Effector memory CD4-positive, alpha-beta T cell (primary cell): Measurements from ENCODE around the gene KCNK16.

Experiments used
- DNase-seq, 3 donors: peaks; one replicate each; pipeline ENCODE4 v3.0.0-alpha.2; 2020
- H3K27ac ChIP-seq: 2 replicates; pipeline ENCODE4 v1.7.0; 2013; ENCODE audit warnings: mild to moderate bottlenecking, low read length, moderate library complexity; ENCODE audit not compliant: insufficient read depth, poor library complexity, severe bottlenecking
- H3K27me3 ChIP-seq: replicated peaks from 2 replicates; pipeline ENCODE4 v1.7.0; 2013; ENCODE audit warnings: mild to moderate bottlenecking, low read length; ENCODE audit not compliant: insufficient read depth, control insufficient read depth, poor library complexity, severe bottlenecking
- H3K36me3 ChIP-seq: 2 replicates; pipeline ENCODE4 v1.7.0; 2013; ENCODE audit warnings: mild to moderate bottlenecking, low read length, moderate library complexity; ENCODE audit not compliant: control insufficient read depth, insufficient read depth
- H3K4me1 ChIP-seq: 2 replicates; pipeline ENCODE4 v1.7.0; 2013; ENCODE audit warnings: low read length, mild to moderate bottlenecking; ENCODE audit not compliant: control insufficient read depth, insufficient read depth, poor library complexity, severe bottlenecking
- H3K4me3 ChIP-seq: 2 replicates; pipeline ENCODE4 v1.7.0; 2013; ENCODE audit warnings: low read length, low read depth, mild to moderate bottlenecking; ENCODE audit not compliant: insufficient read depth, poor library complexity, severe bottlenecking
- H3K9me3 ChIP-seq: 2 replicates; pipeline ENCODE4 v1.7.0; 2013; ENCODE audit warnings: mild to moderate bottlenecking, low read length, moderate library complexity; ENCODE audit not compliant: control insufficient read depth
- total RNA-seq, 3 donors: gene quantifications; one replicate each; lab custom pipeline; 2026; lab: John Stamatoyannopoulos, UW

The KCNK16 gene
- 0 reads per million in 3 donors for total RNA-seq

DNA sequence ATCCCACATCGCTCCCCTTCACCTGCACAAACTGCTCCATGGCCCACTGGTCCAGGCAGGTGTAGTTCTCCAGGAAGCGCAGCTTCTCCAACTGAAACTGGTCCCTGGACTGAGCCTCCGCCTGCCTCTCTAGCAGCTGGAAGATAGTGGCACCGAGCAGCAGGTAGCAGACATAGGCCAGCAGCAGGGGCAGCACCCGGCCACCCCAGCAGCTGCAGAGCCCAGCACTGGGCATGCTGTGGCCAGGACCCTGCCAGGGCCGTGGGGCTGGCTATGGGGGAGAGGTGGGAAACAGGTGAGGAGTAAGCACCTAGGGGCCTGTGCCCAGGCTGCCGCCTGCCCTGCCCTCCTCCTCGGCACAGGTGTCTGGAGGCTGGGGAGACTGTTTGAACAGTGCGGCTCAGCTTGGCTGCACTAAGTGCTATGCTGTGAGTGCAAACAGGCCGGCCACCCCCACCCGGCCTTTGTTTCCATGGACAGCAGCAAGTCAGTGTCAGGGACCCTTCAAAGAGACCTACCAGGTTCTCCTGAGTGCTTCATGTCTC, at the start of gene KCNK16:
KCNK16 (minus strand) TSS at position 397 of the 545 bp plus-strand sequence; CDS start at position 235, 162 bp downstream.
- no peaks in the 10 kb centered on the region for H3K9me3 ChIP-seq
- no peaks in the 10 kb centered on the region for H3K4me1 ChIP-seq
- no peaks in the 10 kb centered on the region for H3K36me3 ChIP-seq
- no peak for DNase-seq
- H3K4me3 ChIP-seq: no peak within 1 kb of the TSS
- H3K27ac ChIP-seq: no peak within 1 kb of the TSS
- H3K27me3 ChIP-seq: no peaks in the 10 kb centered on the region

DNA sequence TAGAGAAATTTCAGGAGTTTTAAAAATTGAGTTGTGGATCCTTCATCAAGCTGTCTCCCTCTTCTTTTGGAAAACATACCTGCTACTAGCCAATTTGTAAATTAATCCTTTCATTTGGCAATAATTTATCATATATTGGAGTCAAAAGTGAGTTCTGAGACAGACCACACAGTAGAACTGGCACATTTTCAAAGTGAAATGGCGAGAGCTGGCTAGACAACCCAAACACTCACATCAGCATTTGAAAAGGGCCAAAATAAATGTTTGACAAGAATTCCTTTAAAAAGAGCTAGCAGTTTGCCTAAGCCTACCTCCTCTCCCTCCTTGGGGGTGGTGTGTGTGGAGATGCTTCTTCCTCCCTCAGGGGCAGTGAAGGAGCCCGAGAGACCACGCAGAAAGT, 47.9 kb upstream of the KCNK16 start:
- DNase-seq: no peak
- no peaks in the 10 kb centered on the region for H3K9me3 ChIP-seq
- H3K4me1 ChIP-seq: no peaks in the 10 kb centered on the region
- H3K36me3 ChIP-seq: no peaks in the 10 kb centered on the region
- no peak overlapping the region for H3K4me3 ChIP-seq
- H3K27ac ChIP-seq: no peak overlapping the region
- no peaks in the 10 kb centered on the region for H3K27me3 ChIP-seq

DNA sequence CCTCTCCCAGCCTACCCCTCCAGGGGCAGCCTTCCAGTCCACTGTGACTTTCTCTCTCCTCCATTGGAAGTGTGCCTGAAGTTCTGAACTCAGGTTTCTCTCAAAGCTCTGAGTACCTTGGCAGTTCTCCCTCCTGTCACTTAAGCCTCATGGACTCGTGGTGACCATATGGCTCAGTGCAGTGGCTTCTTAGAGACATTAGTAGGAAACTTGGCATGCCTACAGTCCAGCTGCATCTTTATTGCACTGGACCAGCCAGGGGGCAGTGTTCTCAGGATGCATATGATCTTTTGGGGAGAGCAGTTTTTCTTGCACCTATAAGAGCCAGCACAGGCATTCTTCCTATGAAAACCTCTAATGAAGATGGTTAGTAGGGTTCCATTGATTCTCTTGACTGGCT, 47.5 kb upstream of the KCNK16 start:
- no peak overlapping the region for H3K4me3 ChIP-seq
- no peaks in the 10 kb centered on the region for H3K27me3 ChIP-seq
- H3K27ac ChIP-seq: no peak overlapping the region
- H3K9me3 ChIP-seq: no peaks in the 10 kb centered on the region
- H3K36me3 ChIP-seq: no peaks in the 10 kb centered on the region
- no peak for DNase-seq
- H3K4me1 ChIP-seq: no peaks in the 10 kb centered on the region

DNA sequence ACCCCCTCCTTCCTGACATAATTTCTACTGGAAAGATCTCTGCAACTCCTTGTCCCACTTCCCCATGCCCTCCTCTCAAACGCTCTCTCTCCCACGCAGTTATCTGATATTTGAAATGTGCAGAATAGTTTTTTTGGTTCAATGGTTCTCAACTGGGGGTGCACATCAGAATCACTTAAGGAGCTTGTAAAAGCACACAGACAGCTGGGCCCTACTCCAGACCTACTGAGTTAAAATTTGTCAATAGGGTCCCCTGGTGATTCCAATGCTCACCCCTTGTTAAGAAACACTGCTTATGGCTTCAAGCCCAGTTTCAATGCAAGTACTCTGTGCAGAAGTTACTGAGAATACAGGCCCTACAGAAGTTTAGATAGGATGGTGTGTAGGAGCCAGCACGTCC, 45.2 kb upstream of the KCNK16 start:
- no peaks in the 10 kb centered on the region for H3K9me3 ChIP-seq
- no peak for DNase-seq
- H3K27ac ChIP-seq: no peak overlapping the region
- no peaks in the 10 kb centered on the region for H3K27me3 ChIP-seq
- no peaks in the 10 kb centered on the region for H3K4me1 ChIP-seq
- no peak overlapping the region for H3K4me3 ChIP-seq
- no peaks in the 10 kb centered on the region for H3K36me3 ChIP-seq

DNA sequence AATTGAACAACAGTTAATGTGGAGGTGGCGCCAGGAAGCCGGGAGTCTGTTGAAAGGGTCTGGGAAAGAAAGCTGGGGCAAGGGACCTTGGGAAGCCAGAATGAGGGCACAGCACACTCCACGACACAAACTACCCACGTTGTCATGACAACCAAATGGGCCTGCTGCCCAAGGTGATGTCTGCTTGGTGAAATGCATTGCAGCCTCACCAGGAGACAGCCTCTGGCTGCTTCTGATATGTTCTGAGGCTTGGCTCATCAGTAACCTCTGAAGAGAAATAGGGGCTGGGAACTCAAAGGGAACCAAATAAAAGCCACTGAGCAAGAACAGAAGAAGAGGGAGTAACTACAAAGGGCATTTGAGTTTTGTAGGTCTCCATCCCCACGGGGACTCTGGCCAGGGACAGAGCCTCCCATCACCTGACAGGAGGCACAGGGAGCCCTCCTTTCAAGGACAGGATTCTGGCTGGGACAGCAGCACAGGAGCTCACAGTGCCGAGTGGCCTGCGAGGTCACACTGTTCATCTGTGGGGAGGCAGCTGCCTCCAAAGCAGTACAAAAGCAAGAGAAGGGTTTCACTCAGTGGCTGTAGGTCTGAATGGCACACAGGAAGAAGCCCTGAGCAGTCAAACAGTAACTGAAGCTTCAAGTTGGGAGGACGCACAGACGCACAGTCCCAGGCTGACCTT, 44.6 kb upstream of the KCNK16 start:
- peaks cover 6% of the 10 kb centered on the region for H3K27me3 ChIP-seq
- no peak for DNase-seq
- no peak overlapping the region for H3K4me3 ChIP-seq
- no peaks in the 10 kb centered on the region for H3K4me1 ChIP-seq
- no peaks in the 10 kb centered on the region for H3K9me3 ChIP-seq
- no peak overlapping the region for H3K27ac ChIP-seq
- H3K36me3 ChIP-seq: no peaks in the 10 kb centered on the region

DNA sequence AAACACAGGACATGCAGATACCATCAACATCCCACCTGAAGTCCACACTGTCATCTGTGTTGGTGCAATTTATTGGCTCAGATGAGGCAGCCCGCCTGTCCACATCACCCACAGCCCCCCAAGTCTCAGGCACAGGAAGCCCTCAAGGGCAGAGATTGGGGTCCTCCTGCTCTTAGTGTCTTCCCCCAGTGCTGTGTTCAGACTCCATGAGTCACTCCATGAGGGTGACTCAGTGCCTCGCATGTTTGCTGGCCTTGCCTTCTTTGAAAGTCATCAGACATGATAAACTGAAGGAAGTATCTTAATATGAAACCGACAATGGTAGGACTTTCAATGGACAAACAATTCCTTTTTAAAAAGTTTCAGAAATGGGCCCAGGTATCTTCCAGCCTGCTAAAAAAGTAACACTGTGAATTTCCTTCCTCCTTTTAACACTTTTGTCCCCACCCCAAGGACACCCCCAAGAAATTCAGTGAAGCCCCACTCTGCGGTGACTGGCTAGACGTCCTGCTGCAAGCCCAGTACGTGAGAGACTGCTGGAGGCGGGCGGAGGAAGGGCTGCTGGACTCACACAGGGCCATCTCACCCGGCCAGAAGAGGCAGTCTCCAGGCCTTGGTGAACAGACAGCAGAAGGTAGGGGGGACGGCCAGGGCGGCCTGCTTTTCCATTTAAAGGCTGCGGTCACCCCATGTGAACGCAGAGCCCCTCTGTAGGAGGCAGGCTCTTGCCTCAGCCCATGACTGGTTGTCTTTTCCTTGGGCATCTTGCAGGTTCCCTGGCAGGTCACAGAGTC, 43.0 kb upstream of the KCNK16 start:
- no peak for DNase-seq

DNA sequence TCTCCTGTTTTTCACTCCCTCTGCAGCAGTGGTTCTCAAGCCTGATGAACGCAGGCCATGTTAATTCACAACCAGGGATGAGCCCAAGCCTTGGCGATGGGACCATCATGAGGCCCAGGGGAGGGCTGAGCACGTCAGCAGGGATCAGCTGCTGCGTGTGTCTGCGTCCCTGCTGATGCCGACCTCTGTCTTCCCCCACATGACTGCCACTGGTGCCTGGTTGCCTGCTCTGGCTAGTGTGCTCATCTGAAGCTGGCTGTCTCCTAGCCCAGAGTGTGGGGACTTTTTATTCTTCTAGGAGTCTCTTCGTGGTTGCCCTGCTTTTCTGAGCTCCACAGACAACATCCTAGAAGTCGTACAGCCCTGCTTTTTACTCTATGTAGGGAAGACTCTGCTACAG, 40.8 kb upstream of the KCNK16 start:
- Histone ChIP-seq H3K4me3 (no peak overlapping the region), H3K27ac (no peak overlapping the region), H3K4me1 (peaks cover 3% of the 10 kb centered on the region), H3K27me3 (peaks cover 9% of the 10 kb centered on the region), H3K9me3 (no peaks in the 10 kb centered on the region), H3K36me3 (no peaks in the 10 kb centered on the region)
- no peak for DNase-seq

More for the DNA sequence above, 43.0 kb upstream of the KCNK16 start:
- Histone ChIP-seq H3K9me3 (no peaks in the 10 kb centered on the region), H3K27ac (no peak overlapping the region), H3K4me3 (no peak overlapping the region), H3K27me3 (peaks cover 9% of the 10 kb centered on the region), H3K4me1 (peaks cover 3% of the 10 kb centered on the region), H3K36me3 (no peaks in the 10 kb centered on the region)

DNA sequence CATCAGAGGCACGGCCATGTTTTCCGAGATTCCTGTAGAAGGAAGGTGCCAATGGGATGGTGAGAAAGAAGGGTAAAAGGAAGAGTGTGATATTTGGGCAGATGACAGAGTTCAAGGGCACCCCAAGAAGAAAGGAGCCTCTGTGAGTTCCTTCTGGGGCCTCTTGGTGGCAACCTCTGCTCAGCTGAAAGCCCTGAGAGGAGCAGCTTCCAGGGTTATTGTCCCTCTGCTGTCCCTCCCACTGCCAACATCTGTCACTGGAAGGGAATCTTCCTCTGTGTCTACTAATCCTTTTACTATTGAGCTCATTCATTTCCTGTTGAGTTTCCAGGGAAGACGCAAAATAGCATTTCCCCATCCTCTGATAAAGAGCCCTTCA, 40.0 kb upstream of the KCNK16 start:
- Histone ChIP-seq H3K27ac (no peak overlapping the region), H3K4me1 (peaks cover 3% of the 10 kb centered on the region), H3K27me3 (peaks cover 9% of the 10 kb centered on the region), H3K36me3 (no peaks in the 10 kb centered on the region), H3K4me3 (no peak overlapping the region), H3K9me3 (no peaks in the 10 kb centered on the region)
- DNase-seq: no peak

DNA sequence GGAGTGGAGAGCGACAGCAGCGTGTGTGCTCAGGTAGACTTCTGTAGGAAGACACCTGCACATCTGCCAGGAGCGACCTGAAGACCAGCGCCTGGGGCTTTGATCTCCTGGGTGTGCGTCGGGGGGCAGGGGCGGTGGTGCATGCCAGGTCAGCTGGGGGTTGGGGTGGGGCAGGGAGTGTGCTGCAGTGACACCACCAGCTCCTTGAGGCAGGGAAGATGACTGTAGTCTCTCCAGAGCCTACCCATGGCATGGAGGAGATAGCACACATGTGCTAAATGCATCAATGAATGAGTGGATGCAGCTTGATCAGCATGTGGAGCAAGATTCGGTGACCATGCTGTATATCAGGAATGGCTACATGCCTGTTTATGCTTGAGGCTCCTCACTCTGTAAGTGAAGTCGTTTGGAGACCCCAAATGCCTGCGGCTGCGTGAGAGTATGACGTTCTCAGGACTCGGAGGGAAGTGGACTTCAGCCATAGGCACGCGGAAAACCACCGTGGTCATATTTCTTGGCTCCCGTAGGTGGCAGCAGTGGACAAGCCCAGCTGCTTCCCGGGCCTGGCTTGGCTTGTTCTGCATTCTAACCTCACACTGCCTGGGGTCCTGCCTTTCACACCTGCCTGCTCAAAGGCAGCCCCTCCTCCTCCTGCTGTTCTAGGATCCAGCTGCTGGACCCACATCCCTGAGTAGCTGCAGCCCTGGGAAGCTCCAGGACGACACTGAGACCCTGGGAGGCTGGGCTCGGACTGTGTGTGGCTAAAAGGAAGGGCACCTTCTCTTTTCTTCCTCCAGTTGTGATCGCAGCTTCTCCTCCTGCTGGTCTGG, 39.4 kb upstream of the KCNK16 start:
- H3K4me3 ChIP-seq: no peak overlapping the region
- H3K4me1 ChIP-seq: peaks cover 3% of the 10 kb centered on the region
- no peaks in the 10 kb centered on the region for H3K9me3 ChIP-seq
- H3K36me3 ChIP-seq: no peaks in the 10 kb centered on the region
- H3K27ac ChIP-seq: no peak overlapping the region
- no peak for DNase-seq
- H3K27me3 ChIP-seq: peaks cover 9% of the 10 kb centered on the region
